Activated B cell treated with CpG ODN at 0.5 μM for 24 hours (primary cell): Measurements from ENCODE around the gene NEK6. TPM values are rescaled to one million over a fixed set of nuclear protein-coding genes. Genes with fewer than 3 reads are reported as not detected.
"Not testable (repeated sequence)": the region's sequence is repeated elsewhere in the genome, so short reads cannot be mapped to it uniquely, and the experiment has no call there.

Source experiments
- ATAC-seq: fragments of 200-7000 bp; cut with Tn5 transposase; one replicate; pipeline ENCODE4 v1.10.0; 2021; ENCODE audit warnings: low read depth, mild to moderate bottlenecking, moderate library complexity
- CTCF ChIA-PET: fragments of 350-600 bp; sonication (Branson Sonifier 250); formaldehyde crosslinking; loops from one replicate; lab custom pipeline; 2021; ENCODE audit warnings: antibody characterized with exemption; lab: Charles Lee
- POLR2A ChIA-PET: fragments of 350-600 bp; sonication (Branson Sonifier 250); formaldehyde crosslinking; loops from one replicate; lab custom pipeline; 2021; ENCODE audit warnings: antibody characterized with exemption; lab: Charles Lee
- DNase-seq: peaks from one replicate; pipeline ENCODE4 v3.0.0; 2022
- H3K27ac Mint-ChIP-seq: one replicate; pipeline ENCODE4 v1.8.0; 2020; ENCODE audit warnings: mixed read lengths
- H3K27me3 Mint-ChIP-seq: one replicate; pipeline ENCODE4 v1.8.0; 2021; ENCODE audit warnings: mixed read lengths
- H3K36me3 Mint-ChIP-seq: one replicate; pipeline ENCODE4 v1.8.0; 2021; ENCODE audit warnings: low read depth, mixed read lengths
- H3K4me1 Mint-ChIP-seq: one replicate; pipeline ENCODE4 v1.8.0; 2021; ENCODE audit warnings: mixed read lengths
- H3K4me3 Mint-ChIP-seq: one replicate; pipeline ENCODE4 v1.8.0; 2020; ENCODE audit warnings: mild to moderate bottlenecking, mixed read lengths
- H3K9me3 Mint-ChIP-seq: one replicate; pipeline ENCODE4 v1.8.0; 2020; ENCODE audit warnings: mixed read lengths
- intact Hi-C: fragments of 100-400 bp; cut with micrococcal nuclease; formaldehyde crosslinking; loops from one replicate; pipeline ENCODE4 v1.15.1; 2024
- total RNA-seq: library from RNA; stranded (reverse); gene quantifications from 2 replicates; pipeline ENCODE4 v1.2.3, GENCODE V29; 2022
- TF ChIP-seq, protein P1 (sequence below): fragments of 200-600 bp; IDR thresholded peaks from one replicate; pipeline ENCODE4 v1.8.0; 2022; ENCODE audit warnings: antibody characterized with exemption, mild to moderate bottlenecking

NEK6 gene
- total RNA-seq, 1 donor from 2014 or later, result 110 TPM

DNA sequence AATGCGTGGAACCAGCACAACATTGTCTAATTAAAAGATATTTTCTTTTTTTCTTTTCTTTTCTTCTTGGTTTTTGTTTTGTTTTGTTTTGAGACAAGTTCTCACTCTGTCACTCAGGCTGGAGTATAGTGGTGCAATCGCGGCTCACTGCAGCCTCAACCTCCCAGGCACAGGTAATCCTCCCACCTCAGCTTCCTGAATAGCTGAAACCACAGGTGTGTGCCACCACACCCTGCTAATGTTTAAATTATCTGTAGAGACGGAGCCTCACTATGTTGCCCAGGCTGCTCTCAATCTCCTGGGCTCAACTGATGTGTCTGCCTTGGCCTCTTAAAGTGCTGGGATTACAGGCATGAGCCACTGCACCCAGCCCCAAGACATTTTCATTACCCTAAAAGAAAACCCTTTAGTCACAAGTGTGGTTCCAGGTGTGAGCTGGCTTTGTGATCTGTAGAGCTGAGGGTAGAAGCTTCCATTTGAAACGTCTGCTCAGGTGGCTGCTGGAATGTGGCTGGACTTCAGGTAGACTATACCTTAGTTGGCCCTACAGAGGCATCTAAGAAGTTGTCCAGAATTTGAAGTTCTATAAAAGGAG is 19.1 kb upstream of the NEK6 start:
- POLR2A ChIA-PET, result interaction anchor here (0.6 to 2.6 kb wide), 8 partner anchors 10 to 112 kb away, joined by 3 to 34 read pairs (median 4); partner anchors contain the start of gene NEK6
- CTCF ChIA-PET, result no interaction called here
- H3K36me3 Mint-ChIP-seq, result no peaks in the 10 kb centered on the region
- DNase-seq, result no peak
- H3K27ac Mint-ChIP-seq, result peak overlapping the region; percentile 86
- H3K9me3 Mint-ChIP-seq, result no peaks in the 10 kb centered on the region
- H3K27me3 Mint-ChIP-seq, result no peaks in the 10 kb centered on the region
- H3K4me1 Mint-ChIP-seq, result peaks cover 50% of the 10 kb centered on the region
- TF ChIP-seq, protein P1, sequence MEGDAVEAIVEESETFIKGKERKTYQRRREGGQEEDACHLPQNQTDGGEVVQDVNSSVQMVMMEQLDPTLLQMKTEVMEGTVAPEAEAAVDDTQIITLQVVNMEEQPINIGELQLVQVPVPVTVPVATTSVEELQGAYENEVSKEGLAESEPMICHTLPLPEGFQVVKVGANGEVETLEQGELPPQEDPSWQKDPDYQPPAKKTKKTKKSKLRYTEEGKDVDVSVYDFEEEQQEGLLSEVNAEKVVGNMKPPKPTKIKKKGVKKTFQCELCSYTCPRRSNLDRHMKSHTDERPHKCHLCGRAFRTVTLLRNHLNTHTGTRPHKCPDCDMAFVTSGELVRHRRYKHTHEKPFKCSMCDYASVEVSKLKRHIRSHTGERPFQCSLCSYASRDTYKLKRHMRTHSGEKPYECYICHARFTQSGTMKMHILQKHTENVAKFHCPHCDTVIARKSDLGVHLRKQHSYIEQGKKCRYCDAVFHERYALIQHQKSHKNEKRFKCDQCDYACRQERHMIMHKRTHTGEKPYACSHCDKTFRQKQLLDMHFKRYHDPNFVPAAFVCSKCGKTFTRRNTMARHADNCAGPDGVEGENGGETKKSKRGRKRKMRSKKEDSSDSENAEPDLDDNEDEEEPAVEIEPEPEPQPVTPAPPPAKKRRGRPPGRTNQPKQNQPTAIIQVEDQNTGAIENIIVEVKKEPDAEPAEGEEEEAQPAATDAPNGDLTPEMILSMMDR, result no peak
- peak; percentile 29 for ATAC-seq
- peak overlapping the region; percentile 48 for H3K4me3 Mint-ChIP-seq
- intact Hi-C loops, result loop anchor here (1.0 to 2.0 kb wide), 3 partner anchors 16 to 36 kb away; no protein-coding TSS in a partner anchor

DNA sequence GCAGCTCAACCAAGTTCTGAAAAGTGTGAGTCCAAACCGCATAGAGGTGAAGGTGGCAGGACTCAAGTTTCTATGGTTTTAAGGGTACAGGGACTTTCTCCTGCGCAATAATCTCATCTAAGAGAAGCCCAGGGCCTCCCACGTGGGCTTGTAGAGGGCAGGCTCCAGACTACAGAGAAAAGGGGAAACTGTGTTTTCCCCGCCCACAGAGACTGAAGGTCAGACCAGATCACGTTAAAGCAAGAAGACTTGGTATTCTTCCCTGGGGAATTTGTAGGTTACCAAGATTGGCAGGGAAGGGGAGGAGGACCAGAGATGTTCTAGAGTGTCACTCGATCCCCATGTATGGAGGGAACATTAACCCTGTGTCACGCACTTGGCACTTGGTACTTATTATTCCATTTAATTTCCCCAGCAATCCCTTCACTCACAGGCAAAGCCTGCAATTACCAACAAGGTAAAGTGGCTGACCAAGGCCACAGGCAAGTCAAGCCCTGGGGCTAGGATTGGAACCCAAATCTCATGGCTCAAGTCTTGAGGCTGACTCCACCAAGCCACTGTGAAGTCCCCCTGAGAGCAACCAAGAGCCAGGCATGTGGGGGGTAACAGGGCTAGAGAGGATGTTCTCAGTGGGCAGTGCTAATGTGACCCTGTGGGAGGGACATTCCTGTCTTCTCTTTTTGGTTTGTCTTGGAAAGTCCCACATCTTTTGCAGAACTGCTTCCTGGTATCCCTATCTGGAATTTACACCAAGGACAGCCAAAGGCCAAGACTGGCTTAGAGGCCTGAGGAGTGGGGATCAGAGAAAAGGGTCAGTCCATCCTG is 18.3 kb upstream of the NEK6 start:
- ChIA-PET POLR2A (interaction anchor here (0.6 to 3.0 kb wide), 10 partner anchors 11 to 112 kb away, joined by 3 to 34 read pairs (median 6); partner anchors contain the start of gene NEK6), CTCF (no interaction called here)
- DNase-seq (no peak), ATAC-seq (peak; percentile 97)
- peak overlapping the region; percentile 86 for H3K27ac Mint-ChIP-seq
- intact Hi-C loops, result loop anchor here (1.0 to 2.0 kb wide), 3 partner anchors 15 to 37 kb away; no protein-coding TSS in a partner anchor
- no peaks in the 10 kb centered on the region for H3K36me3 Mint-ChIP-seq
- H3K4me1 Mint-ChIP-seq, result peaks cover 53% of the 10 kb centered on the region
- peak overlapping the region; percentile 48 for H3K4me3 Mint-ChIP-seq
- no peaks in the 10 kb centered on the region for H3K27me3 Mint-ChIP-seq
- TF ChIP-seq, protein P1, result no peak
- H3K9me3 Mint-ChIP-seq, result no peaks in the 10 kb centered on the region

DNA sequence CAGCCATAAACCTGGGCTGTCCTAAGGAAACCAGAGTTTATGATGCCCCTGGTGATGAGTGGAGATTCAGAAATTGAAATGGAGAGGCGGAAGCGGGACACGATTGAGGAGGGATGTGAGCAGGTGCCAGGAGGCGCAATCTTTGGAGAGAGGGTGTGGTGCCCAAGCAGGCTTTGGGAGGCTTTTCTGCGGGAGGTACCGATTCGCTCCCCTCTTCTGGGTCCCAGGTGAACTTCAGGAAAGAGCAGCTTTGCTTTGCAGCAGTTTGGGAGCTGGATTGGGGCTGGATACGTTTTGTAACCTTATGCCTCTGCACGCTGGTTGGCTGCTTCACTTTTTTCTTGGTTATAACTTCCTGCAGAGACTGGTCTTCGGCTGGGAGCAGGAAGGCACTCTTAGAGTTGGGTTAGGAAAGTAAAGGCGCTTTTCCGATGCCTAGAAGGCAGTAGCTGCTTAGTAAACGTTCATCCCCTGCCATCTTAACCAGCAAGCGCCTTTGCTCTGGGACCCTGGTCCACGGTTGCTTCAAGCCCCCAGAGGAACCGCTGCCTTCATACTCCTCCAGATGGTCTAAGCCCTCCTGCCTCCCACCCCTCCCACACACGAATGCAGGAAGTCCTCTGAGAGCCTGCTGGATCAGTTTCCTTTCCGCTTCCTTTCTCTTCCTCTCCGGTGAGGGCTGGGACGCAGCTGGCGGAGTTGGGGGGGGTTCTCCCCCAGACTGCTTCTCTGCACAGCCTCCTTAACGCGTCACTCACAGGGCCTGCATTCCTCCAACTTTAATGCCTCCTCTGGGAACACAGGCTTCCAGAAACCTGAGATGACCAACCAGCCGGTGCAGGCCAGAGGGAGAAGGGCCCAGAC is 15.2 kb upstream of the NEK6 start:
- no peaks in the 10 kb centered on the region for H3K9me3 Mint-ChIP-seq

DNA sequence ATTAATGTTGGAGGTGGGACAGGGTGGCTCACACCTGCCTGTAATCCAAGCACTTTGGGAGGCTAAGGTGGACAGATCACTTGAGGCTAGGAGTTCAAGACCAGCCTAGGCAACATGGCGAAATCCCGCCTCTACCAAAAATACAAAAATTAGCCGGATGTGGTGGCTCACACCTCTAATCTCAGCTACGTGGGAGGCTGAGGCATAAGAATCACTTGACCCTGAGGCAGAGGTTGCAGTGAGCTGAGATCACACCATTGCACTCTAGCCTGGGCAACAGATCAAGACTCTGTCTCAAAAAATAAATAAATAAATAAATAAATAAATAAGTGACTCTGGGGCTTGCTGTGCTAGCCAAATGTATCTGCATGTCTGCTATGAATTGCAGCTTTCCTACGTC is 10.4 kb upstream of the NEK6 start:
- ATAC-seq, H3K36me3 Mint-ChIP-seq, intact Hi-C loops, H3K4me3 Mint-ChIP-seq, H3K9me3 Mint-ChIP-seq, DNase-seq, H3K27me3 Mint-ChIP-seq, CTCF ChIA-PET, H3K27ac Mint-ChIP-seq: not testable (repeated sequence)
- POLR2A ChIA-PET, result interaction anchor here (1.0 kb wide), 1 partner anchor 15 kb away, joined by 3 read pairs; no protein-coding TSS in a partner anchor
- H3K4me1 Mint-ChIP-seq, result peaks cover 14% of the 10 kb centered on the region

More for the DNA sequence above, 15.2 kb upstream of the NEK6 start:
- ATAC-seq (no peak), DNase-seq (no peak)
- intact Hi-C loops, result no loop called here
- Mint-ChIP-seq H3K36me3 (no peaks in the 10 kb centered on the region), H3K4me3 (peak overlapping the region; percentile 24), H3K27me3 (no peaks in the 10 kb centered on the region), H3K27ac (peak overlapping the region; percentile 30), H3K4me1 (peaks cover 49% of the 10 kb centered on the region)
- ChIA-PET POLR2A (interaction anchor here (1.5 to 3.0 kb wide), 2 partner anchors 17 to 25 kb away, joined by 4 to 14 read pairs; no protein-coding TSS in a partner anchor), CTCF (interaction anchor here (1.2 to 1.4 kb wide), 3 partner anchors 45 to 116 kb away, joined by 3 to 4 read pairs (median 3); no protein-coding TSS in a partner anchor)
- TF ChIP-seq, protein P1, result no peak

DNA sequence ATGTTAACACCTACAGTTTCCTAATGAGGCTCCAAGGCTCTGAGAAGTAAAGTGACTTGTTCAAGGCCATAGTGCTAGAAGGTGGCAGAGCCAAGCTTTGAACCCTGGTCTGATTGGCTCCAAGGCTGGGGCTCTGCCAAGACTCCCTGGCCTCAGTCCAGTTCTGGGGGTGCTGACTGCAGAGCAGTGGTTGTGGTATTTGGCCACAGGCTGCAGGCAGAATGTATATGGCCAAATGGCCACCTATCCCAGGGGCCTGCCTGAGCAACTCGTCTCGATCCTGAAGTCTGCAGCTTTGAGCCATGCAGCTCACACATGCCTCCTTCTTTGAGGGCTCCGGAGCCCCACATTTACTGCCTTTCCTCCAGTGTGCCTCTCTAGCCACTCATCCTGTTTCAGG is 9.7 kb upstream of the NEK6 start:
- TF ChIP-seq, protein P1, result no peak
- no peak for ATAC-seq
- POLR2A ChIA-PET, result interaction anchor here (1.0 kb wide), 1 partner anchor 14 kb away, joined by 3 read pairs; no protein-coding TSS in a partner anchor
- Mint-ChIP-seq H3K4me3 (no peak overlapping the region), H3K36me3 (no peaks in the 10 kb centered on the region), H3K9me3 (no peaks in the 10 kb centered on the region), H3K27ac (no peak overlapping the region), H3K27me3 (no peaks in the 10 kb centered on the region), H3K4me1 (peaks cover 7% of the 10 kb centered on the region)
- intact Hi-C loops, result no loop called here
- CTCF ChIA-PET, result interaction anchor here (0.7 kb wide), 1 partner anchor 29 kb away, joined by 6 read pairs; no protein-coding TSS in a partner anchor
- no peak for DNase-seq
